ENCODE data around the gene COX17. TPM values are rescaled to one million over a fixed set of nuclear protein-coding genes. Genes with fewer than 3 reads are reported as not detected.

Gene COX17
- total and polyA plus RNA-seq, 2 of the 13 experiments (the other 11 are each of a cell fraction or from before 2014, with no cell fraction given): 41.4 to 51.0 TPM

DNA sequence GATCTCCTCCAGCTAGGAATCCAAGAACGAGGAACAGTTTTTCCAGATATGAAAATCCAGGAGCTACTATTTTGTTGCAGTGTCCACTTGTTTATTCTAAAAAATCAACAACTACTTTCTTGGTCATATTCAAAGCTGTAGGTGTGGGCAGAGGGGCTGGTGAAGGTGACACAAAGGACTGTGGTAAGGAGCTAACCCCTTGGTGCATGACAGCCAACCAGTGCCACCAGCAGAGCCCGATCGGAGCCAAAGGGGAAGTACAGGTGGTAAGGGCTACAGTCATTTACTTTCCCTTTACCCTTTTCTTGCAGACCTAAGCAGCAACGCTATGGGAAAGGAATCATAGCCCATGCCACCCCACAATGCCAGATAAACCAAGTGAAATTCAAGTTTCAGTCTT is 48.8 kb downstream of the COX17 start:
- intact Hi-C loops (cut with micrococcal nuclease; ENCODE audit: unreplicated experiment): no loop called here
- no peak overlapping the region for H3K4me2 ChIP-seq (ENCODE audit: low read depth, low read length)
- 61% methylated on average over 4 of the region's 4 CpGs for WGBS (ENCODE audit: low lambda C conversion rate)
- ATAC-seq (no peak), FAIRE-seq (no peak), DNase-seq (ENCODE audit: low spot score) (no peak)
- no peaks in the 10 kb centered on the region for H4K20me1 ChIP-seq (ENCODE audit: insufficient read depth, low read length)
- H3K4me3 ChIP-seq (replicated peaks in 1 of 3; ENCODE audit: insufficient read depth in 1 of 3, low read depth in 2 of 3, low read length in 3 of 3): no peak overlapping the region
- TF ChIP-seq MEF2D (CRISPR knock-in tag; IDR thresholded peaks at IDR 0.05): no peak
- no peak for TF ChIP-seq STAT5B (CRISPR knock-in tag; IDR thresholded peaks at IDR 0.05)
- TF ChIP-seq JDP2 (CRISPR knock-in tag; IDR thresholded peaks at IDR 0.05; ENCODE audit: borderline replicate concordance): no peak
- no peak for TF ChIP-seq SCMH1 (CRISPR knock-in tag; IDR thresholded peaks at IDR 0.05; ENCODE audit: borderline replicate concordance)
- TF ChIP-seq HDAC6 (IDR thresholded peaks at IDR 0.05; ENCODE audit: low read depth, low read length): no peak
- no peak for TF ChIP-seq SP5 (CRISPR knock-in tag; IDR thresholded peaks at IDR 0.05; ENCODE audit: borderline replicate concordance, low read depth)
- no peak for TF ChIP-seq GFI1 (CRISPR knock-in tag; IDR thresholded peaks at IDR 0.05; ENCODE audit: borderline replicate concordance)
- TF ChIP-seq, protein P1, sequence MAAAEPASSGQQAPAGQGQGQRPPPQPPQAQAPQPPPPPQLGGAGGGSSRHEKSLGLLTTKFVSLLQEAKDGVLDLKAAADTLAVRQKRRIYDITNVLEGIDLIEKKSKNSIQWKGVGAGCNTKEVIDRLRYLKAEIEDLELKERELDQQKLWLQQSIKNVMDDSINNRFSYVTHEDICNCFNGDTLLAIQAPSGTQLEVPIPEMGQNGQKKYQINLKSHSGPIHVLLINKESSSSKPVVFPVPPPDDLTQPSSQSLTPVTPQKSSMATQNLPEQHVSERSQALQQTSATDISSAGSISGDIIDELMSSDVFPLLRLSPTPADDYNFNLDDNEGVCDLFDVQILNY (CRISPR knock-in tag; conservative IDR thresholded peaks at IDR 0.05): no peak
- no peak for TF ChIP-seq HMG20B (CRISPR knock-in tag; conservative IDR thresholded peaks at IDR 0.05)
- TF ChIP-seq ZNF501 (CRISPR knock-in tag; IDR thresholded peaks at IDR 0.05): no peak
- TF ChIP-seq ZBTB1 (CRISPR knock-in tag; IDR thresholded peaks at IDR 0.05; ENCODE audit: borderline replicate concordance): no peak
- TF ChIP-seq ZNF703 (CRISPR knock-in tag; IDR thresholded peaks at IDR 0.05; ENCODE audit: borderline replicate concordance): no peak
- TF ChIP-seq, protein P2, sequence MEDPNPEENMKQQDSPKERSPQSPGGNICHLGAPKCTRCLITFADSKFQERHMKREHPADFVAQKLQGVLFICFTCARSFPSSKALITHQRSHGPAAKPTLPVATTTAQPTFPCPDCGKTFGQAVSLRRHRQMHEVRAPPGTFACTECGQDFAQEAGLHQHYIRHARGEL (CRISPR knock-in tag; IDR thresholded peaks at IDR 0.05): no peak
- TF ChIP-seq ZBTB7A (CRISPR knock-in tag; IDR thresholded peaks at IDR 0.05): no peak
- TF ChIP-seq CAMTA2 (CRISPR knock-in tag; IDR thresholded peaks at IDR 0.05; ENCODE audit: borderline replicate concordance): no peak
- no peak for TF ChIP-seq TBP (CRISPR knock-in tag; IDR thresholded peaks at IDR 0.05)
- no peak for TF ChIP-seq TEAD3 (CRISPR knock-in tag; optimal IDR thresholded peaks at IDR 0.05; ENCODE audit: borderline replicate concordance)
- TF ChIP-seq, protein P3, sequence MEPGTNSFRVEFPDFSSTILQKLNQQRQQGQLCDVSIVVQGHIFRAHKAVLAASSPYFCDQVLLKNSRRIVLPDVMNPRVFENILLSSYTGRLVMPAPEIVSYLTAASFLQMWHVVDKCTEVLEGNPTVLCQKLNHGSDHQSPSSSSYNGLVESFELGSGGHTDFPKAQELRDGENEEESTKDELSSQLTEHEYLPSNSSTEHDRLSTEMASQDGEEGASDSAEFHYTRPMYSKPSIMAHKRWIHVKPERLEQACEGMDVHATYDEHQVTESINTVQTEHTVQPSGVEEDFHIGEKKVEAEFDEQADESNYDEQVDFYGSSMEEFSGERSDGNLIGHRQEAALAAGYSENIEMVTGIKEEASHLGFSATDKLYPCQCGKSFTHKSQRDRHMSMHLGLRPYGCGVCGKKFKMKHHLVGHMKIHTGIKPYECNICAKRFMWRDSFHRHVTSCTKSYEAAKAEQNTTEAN (CRISPR knock-in tag; conservative IDR thresholded peaks at IDR 0.05): no peak
- no peak for TF ChIP-seq FOXK1 (CRISPR knock-in tag; IDR thresholded peaks at IDR 0.05; ENCODE audit: borderline replicate concordance, low read depth)
- CTCF ChIA-PET (ENCODE audit: low intra/inter-chr PET ratio, low total read pairs): no interaction called here
- no peaks in the 10 kb centered on the region for H3K9me3 ChIP-seq (ENCODE audit: low read length)
- H3K4me1 ChIP-seq (ENCODE audit: insufficient read depth, low read length): no peaks in the 10 kb centered on the region
- no peak overlapping the region for H3K27ac ChIP-seq (ENCODE audit: extremely low read length, insufficient read depth, low read length)
- H3K9ac ChIP-seq (ENCODE audit: insufficient read depth, low read depth, low read length): no peak overlapping the region
- in situ Hi-C loops (cut with HindIII; ENCODE audit: extremely low pct_ligation_motif_present, low pct_unique_long_range_greater_than_20kb): no loop called here
- H3K36me3 ChIP-seq (replicated peaks in 1 of 2; ENCODE audit: control insufficient read depth in 1 of 2, insufficient read depth in 2 of 2, low read length in 2 of 2): no peaks in the 10 kb centered on the region
- H3K79me2 ChIP-seq (ENCODE audit: insufficient read depth, low read length): no peaks in the 10 kb centered on the region
- POLR2A ChIA-PET: no interaction called here
- H2AFZ ChIP-seq (ENCODE audit: low read length): no peak overlapping the region
- peaks cover 0 to 10% of the 10 kb centered on the region in 2 experiments; a peak in 2 of 5 replicates for H3K27me3 ChIP-seq (ENCODE audit: control insufficient read depth in 1 of 2, insufficient read depth in 2 of 2, low read length in 2 of 2)
- no TSS peak for BruUV-seq (replicated peaks)
